Renal cortex interstitium (tissue), 11 donors: ENCODE data around the gene C14orf119. TPM values are rescaled to one million over a fixed set of nuclear protein-coding genes. Genes with fewer than 3 reads are reported as not detected.

Experiments used
- DNase-seq, 11 donors: peaks; one replicate each; pipeline ENCODE4 v3.0.0-alpha.2; 2013; ENCODE audit warnings: low read depth in 9 of 11, low spot score in 4 of 11; ENCODE audit errors: extremely low read depth in 1 of 11
- polyA plus RNA-seq, 3 donors: library from polyadenylated mRNA; unstranded; fragments of 120-200 nt; gene quantifications; one replicate each; pipeline ENCODE4 v1.2.1, GENCODE V29; 2013; ENCODE audit not compliant: insufficient read length in 3 of 3

C14orf119 gene
- polyA plus RNA-seq, 3 donors, result 68.8 to 88.5 (median 86.0) TPM

DNA sequence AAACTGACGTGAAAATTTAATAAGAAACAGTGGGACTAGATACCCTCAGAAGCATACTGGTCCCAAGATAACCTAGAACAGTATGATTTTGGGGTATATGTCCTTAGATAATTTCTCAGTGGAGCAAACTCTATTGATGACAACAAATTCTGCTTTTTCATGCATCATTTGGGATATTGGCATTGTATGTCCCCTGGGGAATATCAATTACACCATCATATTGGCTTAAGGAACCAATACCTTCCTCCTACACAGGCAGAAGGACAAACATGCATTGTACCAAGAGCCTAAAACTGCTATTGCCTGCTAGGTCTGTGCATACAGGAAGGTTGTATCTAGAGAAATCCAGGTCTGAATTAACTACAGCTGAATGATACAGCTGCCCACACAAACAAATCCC is 20.4 kb upstream of the C14orf119 start:
- DNase-seq, result no peak

DNA sequence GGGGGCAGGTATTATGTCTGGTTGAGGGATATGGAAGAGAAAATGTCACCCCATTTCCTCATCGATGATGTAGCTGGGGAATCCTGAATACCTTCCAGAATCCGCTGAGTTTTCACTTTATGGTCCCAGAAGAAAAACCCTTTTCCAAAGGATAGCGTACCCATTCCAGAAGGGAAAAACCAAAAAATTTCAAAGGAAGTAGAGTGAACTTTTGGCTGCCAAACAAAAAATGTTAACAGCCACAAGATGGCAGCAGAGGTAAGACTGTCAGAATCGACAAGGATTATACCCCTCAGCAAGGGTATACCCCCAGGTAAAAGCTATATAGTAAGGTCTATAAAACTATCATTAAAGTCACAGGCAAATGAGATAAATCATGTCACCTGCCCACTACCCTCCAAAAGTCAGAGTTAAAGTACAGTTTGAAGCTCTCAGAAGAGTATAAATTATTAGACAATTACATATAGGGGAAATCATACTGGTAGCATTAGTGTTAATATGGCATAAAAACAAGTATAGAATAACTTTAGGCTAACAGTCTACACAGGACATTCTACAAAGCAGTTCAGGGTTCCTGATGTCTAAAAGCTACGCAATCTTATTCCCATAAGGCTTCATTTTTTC is 18.4 kb upstream of the C14orf119 start:
- DNase-seq, result no peak

DNA sequence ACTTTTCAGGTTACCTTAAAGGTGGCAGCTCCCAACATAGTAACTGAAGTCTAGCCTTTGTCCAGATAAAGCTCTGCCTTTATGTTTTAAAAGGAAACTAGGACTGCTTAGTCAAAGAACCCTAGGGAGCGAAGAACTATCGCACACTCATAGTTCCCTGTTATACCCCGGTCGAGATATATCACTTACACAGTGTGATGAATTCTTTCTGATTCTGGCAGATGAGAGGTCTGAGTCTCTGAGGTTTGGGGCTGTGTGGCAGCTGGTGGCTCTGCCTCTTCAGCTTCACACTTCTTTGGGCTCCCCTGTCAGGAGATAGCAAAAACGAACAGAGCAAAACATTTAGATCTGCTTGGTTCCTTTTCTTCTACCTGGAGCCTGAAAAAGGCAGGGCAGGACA is 17.3 kb upstream of the C14orf119 start:
- no peak for DNase-seq

DNA sequence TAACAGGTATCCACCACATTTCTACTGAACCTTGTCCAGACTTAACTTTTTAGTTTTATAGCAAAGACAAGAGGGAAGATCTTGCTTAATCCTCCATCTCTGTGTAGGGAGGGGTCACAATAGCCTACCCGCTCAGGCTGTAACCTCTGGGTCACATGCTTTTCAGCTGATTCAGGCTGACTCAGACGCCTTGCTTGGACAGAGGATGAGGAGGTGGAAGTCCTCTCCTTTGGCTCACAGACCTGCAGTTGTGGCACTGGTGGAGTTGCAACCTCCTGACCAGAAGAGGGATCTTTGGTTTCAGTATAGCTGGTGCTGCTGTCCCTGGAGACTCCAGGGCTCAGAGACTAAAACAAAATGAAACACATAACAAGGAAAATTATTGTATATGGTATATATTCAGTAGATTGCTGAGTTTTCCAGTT is 16.6 kb upstream of the C14orf119 start:
- no peak for DNase-seq

DNA sequence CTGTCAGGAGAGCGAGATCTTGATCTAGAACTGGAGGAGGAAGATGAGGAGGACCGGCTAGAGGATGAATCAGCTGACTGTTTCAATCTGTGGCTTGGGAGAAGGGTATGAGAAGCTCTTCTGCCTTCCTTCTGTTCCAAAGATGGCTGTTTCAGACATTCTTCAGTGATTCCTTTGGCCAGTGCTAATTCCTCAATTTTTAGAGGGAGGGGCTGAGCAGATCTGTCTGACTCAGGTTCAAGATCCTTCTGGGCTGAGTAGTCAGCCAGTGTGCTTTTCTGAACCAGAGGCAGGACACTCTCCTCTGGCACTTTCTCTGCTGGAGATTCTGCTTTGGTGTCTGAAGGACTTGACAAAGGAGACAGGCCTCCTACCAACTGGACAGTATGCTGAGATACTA is 15.6 kb upstream of the C14orf119 start:
- DNase-seq, result no peak

DNA sequence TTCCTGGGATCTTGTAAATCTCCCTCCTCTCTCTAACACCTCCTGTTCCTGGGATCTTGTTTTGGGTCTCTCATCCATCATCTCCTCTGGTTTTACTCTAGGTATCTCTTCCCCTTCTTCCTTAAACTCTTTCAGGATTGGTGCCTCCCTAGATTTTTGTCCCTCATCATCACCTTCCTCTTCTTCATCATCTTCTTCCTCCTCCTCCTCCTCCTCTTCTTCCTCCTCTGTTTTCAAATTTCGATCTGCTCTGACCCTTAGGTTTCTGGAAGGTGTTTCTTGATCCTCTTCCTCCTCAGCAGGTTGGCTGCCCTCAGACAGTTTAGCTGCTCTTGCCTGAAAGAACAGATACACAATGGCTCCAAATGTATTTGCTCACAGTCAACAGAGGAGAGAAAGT is 14.8 kb upstream of the C14orf119 start:
- no peak for DNase-seq

DNA sequence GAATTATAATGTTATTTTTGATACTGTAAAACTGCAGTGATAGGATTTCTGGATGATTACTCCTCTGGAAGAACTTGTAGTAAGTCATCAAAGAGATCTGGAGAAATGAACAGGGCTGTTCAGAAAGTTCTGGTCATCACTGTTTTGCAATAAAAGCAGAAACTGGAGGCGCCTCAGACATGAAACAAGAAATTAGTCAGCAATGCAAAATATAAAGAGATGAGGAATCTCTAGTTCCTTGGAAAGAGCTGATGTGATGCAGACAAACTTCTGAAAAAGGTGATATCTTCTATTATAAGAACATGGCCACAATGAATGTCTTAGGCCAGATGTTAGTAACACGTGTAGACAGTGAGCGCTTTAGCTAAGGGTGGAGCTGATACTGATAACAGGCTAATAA is 9.8 kb upstream of the C14orf119 start:
- DNase-seq, result no peak

DNA sequence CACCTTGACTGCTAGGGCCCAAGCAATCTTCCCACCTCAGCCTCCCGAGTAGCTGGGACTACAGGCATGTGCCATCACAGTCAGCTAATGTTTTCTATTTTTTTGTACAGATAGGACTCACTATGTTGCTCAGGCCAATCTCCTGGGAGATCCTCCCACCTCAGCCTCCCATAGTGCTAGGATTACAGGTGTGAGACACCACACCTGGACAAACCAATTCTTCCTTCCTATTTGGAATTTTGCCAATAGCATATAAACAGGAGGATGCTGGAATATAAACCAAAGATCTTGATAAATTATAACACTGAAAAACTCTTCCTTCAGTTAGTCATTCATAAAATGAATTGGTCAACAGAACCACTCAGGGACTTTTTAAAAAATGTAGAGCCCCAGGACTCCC is 8.7 kb upstream of the C14orf119 start:
- DNase-seq, result no peak

DNA sequence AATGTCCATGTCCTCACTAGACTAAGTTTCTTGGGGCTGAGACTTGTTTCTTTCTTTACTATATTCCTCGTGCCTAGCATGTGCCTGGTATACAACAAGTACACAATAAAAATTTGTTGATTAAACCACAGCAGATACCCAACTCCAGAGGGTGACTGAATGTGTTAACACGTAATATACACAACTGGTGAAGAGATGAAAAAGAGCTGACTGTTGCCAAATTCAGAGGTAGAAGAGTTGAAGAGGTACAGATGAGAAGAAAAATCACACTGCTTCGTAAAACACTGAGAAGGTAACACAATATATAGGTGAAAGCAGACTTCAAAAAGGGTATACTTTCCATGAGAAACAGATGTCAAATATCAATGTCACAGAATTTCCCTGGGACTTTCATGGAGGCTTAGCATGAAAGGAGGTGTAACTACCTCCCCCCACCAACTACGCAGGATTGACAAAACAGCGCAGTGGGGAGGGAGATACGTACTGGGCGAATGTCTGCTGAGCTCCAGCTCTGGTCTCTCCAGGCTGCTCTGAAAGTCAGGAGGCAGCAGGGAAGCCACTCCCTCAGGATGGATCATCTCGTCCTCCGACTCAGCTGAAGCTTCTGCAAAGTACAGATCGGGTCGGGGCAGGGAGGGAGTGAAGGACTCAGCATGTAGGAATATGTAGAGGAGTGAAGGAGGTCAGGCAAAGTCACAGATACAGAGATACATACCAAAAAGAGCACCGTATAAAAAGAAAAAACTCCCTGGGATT is 5.6 kb upstream of the C14orf119 start:
- DNase-seq, result no peak

DNA sequence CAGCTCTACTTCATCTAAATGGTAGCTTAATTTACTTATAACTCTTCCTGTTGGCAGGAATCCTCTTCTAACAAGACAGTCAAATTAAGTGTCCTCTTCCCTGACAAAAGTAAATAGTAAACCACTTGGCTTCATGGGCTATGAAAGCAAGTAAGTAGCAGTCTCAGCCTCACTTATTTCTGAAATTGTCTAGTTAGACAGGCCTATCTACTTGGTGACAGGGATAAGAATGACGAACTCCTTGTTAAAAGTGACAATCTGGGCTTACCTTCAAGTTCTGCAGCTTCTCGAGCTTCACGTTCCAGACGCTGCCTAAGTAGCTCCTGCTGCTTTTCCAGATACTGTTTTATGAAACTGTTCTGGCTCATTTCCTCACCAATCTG is 5.1 kb upstream of the C14orf119 start:
- no peak for DNase-seq

DNA sequence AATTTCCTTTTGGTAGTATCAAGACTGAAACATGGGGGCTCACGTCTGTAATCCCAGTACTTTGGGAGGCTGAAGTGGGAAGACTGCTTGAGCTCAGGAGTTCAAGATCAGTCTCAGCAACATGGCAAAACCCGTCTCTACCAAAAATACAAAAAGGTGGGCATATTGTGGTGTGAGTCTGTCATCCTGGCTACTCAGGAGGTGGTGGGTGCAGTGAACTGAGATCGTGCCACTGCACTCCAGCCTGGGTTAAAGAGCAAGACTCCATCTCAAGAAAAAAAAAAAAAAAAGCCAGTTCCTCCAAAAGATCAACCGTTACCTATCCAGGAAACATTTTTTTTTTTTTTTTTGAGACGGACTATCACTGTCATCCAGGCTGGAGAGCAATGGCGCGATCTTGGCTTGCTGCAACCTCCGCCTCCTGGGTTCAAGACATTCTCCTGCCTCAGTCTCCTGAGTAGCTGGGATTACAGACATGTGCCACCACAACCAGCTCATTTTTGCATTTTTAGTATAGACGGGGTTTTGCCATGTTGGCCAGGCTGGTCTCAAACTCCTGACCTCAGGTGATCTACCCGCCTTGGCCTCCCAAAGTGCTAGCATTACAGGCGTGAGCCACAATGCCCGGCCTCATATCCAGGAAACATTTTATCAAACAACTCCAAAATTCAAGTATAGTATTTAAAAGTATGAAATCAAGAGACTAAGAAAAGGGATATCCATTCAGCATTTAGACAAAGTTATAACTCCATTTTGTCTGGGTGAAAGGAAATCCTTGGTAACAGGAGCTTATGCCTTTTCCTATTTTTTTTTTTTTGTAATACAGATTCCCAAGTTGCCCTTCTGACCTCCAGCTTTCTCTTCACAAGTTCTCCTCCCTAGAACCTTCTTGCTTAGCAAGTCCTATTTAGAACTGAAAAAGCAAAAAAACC is 3.7 kb upstream of the C14orf119 start:
- no peak for DNase-seq

DNA sequence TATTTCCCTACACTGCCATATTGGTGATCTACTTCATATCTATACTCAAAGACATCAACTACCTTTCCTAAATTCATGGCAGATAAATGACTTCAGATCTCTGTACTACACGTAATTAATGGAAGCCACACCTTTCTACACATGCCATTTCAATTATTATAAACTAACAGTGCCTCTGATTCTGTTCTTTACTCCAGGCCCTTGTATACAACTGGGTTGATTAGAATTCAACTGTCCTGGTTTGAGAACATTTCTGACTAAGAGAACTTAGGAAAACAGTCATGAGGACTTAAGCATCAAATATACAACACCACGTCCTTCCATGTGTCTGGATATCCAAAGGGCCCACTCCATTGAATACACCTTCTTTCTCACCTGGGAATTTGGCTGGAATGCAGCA is 2.2 kb upstream of the C14orf119 start:
- no peak for DNase-seq

DNA sequence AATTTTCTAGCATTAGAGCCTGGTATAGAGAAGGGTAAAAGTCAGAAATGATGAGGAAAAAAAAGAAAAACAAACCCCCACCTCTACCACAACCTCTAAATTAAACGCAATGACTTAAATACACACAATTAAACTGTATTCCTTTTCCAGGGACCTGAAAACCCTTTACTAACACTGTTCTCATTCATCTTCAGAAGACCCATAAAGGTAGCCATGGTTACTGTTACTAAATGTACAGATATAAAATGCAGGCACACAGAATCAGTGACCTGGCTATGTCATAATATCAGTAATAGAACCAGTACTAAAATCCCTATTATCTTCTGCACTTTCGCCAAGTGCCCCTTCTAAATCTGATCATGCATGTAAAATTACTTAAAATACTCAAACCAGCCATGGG is 1.8 kb upstream of the C14orf119 start:
- no peak for DNase-seq

DNA sequence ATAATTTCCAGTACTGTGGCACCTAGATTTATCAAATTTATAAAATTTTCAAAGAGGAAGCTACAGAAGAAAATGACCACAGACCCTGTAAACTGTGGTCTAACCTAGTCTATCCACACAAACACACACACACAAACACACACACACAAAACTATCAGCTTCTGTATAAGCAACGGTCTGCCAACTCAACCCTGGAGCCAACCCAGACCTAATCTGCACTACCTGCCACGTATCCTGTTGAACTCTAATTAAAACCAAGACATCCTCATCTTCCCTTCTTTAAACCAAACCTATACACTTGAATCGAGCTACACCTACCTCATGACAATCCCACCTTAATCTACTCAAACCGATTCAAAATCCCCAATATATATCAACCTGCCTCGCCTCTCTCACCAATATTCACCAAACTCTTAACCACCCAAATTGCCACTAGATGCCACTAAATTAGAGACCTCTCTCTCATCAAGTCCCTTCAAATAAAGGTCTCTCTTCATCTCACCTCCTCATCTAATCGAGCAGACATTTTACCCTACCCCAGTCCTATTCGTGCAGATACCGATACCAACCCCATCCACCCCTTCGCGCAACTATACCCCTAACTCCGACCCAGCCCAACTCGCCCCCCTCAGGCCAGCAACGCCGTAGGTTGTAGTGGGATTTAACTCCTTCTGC is 1.2 kb upstream of the C14orf119 start:
- no peak for DNase-seq

DNA sequence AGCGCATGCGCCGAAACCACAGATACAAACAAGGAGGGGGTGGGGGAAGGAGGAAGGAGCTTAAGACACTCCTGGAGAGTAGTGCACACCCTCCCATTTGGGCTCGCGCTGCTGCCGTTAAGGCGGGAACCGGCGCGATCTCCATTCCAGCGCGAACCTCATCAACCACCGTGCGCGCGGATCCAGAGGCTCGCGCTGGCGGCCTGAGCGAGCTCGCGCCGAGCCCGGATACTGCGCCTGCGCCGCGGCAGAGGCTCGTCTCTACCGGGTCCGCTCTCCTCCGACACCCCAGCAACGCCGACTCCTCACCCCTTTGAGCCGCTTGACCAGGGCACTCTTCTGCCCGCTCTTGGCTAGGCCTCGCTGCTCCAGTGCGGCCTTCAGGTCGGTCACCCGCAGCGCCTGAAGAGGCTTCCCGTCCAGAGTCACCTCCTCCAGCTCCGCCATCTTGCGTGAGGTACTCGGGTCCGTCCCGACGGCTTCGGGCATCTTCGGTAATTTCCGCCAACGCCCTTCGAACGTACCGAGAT is 574 bp upstream of the C14orf119 start, which contains the start of gene ACIN1:
Gene ACIN1, minus strand, starts transcription at position 471 of the 530 bp plus-strand sequence. Its CDS starts 24 bp downstream, at position 447.
- peak in 10 of 11 donors; percentile 74 to 89 (median 81) for DNase-seq

DNA sequence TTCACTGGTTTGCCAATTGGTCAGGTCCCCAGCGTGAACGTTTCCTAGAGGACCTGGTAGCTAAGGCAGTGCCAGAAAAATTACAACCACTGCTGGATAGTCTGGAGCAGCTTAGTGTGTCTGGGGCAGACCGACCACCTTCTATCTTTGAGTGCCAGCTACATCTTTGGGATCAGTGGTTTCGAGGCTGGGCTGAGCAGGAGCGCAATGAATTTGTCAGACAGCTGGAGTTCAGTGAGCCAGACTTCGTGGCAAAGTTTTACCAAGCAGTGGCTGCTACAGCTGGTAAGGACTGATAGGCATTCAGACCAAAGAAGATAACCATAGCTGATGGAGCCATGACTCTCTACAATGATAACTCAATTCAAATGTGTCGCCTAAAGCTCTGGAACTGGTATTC is 2.5 kb downstream of the C14orf119 start:
- no peak for DNase-seq

DNA sequence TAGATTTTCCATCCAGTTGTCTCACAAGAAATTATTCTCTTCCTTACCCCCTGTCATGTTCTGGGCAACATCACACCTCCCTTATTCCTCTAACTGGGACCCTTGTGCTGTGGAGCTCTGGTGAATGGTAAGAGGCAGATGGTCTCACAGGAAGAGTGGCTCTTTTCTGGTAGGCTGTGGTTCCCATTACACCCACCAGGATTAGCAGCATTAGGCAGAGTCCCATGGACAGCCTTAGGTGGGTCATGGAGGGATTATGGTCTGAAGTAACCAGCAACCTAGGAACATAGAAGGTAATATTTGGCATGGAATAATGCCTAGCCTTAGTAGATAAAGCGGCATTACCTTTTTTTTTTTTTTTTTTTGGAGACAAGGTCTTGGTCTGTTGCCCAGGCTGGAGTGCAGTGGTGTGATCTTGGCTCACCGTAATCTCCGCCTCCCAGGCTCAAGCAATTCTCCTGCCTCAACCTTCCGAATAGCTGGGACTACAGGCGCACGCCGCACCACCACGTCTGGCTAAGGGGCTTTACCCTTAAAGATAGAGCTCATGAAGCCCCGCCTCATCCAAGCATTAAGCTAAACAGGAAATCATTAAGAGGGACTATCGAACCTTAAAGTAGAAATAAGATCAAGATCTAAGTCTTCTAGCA is 4.0 kb downstream of the C14orf119 start:
- DNase-seq, result no peak

DNA sequence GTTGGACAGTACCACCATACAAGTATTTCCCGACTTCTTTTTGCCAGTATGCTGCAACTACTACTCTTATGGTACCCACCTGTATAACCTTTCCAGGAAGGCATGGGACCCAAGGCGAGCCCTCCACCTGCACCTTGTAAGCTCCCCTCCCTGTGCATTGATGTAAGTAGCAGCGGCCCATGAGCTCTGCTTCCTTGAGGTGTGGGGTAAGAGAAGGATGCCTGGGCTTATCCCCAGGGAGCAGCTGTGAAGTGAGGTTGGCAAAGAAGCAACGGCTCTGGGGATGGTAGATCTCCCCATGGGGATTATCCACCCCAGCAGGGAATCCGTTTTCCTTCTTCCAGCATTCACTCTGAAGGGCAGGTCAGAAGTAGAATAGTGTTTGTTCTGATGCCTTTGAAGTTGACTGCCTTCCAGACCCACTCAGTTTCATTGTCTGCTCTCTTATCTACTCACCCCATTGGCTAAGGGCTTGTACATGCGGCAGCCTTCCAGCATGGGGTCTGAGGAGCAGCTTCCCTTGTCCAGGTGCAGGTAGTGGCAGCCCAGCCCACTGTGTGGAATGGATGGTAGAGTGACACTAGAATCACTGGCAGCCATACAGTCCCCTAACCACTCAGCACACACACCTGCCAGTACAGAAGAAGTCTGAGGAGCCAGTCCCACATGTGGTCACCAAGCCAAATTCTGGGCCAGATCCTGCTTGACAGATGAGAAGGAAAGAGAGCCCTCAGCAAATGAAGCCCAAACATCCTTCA is 6.1 kb downstream of the C14orf119 start:
- no peak for DNase-seq
